Measurements from ENCODE around the gene NPAS4.

- TF ChIP-seq CTCF (IDR thresholded peaks at IDR 0.05; ENCODE audit: low read depth, low read length) (no peak), EZH2phosphoT487 (IDR thresholded peaks at IDR 0.05; ENCODE audit: low read depth) (no peak)
Measured at GRCh38 chr11:66428933-66429332, 8.1 kb downstream of the NPAS4 start.

Measured in OCI-LY3 (cell line).